NCI-H774 (cell line): ENCODE measurements around the gene PRSS21.

Experiments used
- DNase-seq: peaks from one replicate; lab custom pipeline; 2025; lab: John Stamatoyannopoulos, UW

PRSS21 gene

DNA sequence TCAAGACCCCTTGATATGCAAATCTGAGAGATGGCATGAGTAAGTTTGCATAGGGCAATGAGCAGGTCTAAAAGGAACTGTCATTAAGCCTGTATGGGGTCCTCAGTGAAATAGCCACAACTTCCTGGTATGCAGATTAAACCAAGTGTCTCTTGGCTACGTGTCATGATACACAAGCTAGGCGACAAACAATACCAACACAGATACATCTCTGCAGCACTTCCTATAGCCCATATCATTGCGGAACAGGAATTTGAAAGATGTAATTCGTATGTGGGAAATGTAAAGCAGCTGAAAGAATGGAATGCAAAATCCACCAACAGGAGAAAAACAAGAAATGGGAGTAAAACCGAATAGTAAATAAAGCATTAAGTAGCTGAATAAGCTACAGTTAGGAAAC lies 28.1 kb downstream of the PRSS21 start:
- no peak for DNase-seq

DNA sequence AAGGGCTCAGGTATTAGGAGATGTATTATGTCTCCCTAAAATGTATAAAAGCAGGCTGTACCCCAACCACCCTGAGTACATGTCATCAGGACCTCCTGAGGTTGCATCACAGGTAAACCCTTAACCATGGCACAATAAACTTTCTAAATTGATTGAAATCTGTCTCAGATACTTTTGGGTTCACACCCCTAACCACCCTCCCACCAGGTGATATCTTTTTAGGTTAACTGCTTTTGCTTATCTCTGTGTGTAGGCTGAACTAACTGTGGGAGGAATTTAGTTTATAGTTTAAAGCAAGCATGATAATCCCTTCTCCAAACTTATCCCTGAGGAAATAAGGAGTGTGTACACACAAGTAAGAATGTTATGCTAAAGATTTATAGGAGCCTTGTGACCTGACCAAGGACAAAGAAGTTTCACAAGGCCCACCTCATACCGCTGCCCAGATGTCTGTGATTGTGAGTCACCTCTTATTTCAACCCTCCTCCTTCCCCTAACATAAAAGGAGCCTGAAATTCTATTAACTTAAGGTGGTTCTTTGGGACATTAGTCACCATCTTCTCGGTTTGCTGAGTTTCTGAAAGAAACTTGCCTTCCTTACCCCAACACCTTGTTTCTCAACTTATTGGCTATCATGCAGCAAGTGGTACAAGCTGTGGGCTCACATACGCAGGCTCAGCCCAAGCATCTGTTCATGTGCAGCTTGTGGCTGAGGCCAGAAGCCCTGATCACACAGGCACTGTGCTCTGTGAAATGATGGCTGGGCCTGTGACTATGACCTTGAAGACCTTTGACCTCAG lies 29.7 kb downstream of the PRSS21 start:
- no peak for DNase-seq

DNA sequence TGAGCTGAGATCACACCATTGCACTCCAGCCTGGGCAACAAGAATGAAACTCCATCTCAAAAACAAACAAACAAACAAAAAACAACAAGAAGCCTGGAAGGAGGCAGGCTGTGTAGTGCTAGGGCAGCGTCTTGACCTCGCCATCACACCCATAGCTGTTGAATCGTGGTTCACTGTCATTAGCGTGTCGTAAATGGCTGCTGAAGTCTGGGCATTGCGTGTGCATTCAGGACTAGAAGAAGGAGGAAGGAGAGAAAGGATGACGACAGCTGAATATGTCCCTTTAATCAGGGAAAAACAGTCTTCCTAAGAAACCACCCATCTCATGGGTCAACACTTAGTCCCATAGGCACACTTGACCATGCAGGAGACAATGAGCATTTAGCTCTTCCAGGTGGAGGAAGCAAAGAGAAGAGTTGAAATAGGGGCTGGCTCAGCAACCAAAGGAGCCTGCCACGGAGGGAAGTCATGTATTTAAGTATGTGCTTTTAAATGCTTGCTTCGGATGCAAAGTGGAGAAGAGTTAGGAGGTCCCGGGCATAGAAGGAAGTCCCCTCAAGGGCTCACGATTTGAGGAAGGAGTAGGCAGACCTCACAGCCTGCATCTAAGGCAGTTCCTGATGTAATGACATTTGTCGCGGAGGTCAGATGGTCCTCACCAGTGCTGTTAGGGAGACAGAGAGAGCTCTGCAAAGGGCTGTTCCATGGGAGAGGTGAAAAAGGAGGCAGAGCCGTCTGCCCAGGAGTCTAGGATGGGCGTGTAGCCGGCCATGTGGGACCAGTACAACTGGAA lies 32.1 kb downstream of the PRSS21 start:
- DNase-seq: no peak

DNA sequence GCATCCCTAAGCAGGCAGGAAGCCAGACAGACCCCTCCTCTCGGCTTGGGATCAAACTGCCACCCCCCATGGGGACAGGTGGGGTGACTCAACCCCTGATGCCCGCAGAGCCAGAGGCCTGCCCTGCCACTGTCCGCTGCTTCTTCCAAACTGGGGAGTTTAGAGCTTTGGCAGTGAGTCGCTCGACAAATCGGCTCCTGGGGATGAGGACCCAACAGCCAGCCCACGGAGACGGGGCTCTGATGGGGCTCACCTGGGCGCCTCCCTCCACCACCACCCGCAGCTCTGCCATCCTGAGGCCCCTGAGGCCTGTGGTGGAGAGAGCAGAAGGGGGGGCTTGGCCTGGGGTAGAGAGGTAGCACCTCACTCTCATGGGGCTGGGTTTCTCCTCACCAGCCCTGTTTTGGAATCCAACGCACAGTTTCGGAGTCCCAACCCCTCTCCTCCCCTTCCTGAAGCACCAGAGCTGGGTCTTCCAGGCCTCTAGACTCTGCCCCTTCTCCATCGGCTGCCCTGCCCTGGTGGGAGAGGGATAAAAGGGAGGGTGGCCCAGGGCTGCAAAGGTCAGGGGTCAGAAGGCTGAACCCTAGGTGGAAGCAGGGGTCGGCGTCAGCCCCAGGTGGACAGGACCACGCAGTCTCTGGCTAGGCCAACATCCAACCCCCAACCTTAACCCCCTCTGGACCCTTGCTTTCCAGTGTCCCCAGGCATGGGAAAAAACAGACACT lies 35.1 kb downstream of the PRSS21 start:
- DNase-seq: no peak

DNA sequence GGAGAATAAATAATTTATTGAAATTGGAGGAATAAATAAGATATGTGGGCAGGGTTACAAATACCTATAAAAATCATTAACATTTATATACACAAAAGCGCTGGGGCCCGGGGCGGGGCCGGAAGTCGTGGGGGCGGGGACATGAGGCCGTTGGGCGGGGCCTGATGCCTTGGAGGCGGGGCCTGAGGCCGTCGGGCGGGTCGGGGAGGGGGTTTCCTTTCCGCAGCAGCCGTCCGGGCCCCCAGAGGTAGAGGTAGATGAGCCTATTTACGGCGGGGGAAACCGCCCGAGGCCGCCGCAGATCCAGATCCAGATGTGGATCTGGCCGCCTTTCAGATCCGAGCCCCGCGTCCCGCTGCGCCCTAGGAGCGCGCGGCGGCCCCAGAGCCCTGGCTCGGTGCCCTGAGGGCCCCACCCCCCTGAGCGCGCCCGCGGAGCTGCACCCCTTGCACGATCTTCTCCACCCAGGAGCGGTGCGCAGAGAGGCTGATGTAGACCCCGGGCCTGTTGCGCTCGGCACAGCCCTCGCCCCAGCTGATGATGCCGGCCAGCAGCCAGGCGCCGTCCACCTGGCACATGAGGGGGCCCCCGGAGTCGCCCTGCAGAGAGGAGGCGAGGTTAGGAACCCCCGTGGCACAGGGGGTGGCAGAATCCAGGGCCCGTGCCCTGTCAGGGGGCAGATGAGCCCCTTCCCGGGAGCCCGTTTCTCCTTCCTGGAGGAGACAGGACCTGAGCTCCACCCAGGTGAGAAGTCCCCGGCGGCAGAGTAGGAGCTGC lies 35.9 kb downstream of the PRSS21 start:
- no peak for DNase-seq

DNA sequence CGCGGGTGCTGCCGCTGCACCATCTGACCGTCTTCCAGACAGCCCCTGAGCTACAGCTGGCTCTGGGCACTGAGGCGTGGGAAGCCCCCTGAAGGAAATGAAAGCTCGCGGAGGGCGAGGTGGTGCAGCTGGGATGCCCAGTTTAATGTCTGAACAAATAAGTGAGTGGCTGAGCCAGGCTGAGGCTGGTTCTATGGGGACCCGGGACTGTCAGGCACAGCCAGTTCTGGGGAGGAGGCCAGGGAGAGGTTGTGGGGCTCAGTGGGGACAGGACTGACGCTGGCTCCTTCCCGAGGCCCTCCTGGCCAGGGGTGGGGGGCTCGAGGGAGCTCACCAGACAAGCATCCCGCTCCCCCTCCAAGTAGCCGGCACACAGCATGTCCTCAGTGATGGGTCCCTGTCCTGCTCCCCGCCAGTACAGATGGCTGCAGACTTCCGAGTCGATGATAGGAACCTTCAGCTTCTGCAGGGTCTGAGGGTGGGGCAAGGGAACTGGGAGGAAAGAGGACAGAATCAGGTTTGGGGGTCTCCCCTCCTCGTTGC lies 36.6 kb downstream of the PRSS21 start:
- no peak for DNase-seq

DNA sequence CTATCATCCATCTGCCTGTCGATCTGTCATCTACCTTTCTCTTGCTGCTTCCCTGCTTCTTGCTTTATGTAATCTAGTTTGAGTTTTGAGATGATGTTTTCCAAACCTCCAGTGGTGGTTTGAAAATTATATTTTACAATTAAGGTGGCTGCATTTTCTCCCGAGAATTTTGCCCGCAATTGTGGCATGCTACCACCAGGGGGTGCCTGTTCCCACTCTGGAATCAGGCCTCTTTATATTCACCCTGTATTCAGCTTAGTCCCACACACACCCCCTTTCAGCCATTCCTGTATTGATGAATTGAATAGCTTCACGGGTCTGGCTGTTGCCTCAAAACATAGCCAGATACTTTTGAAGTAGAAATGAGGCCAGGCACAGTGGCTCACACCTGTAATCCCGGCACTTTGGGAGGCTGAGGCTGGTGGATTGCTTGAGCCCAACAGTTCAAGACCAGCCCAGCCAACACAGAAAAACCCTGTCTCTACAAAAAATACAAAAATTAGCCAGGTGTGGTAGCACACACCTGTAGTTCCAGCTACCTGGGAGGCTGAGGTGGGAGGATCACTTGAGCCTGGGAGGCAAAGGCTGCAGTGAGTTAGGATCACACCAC lies 37.8 kb downstream of the PRSS21 start:
- DNase-seq: no peak

DNA sequence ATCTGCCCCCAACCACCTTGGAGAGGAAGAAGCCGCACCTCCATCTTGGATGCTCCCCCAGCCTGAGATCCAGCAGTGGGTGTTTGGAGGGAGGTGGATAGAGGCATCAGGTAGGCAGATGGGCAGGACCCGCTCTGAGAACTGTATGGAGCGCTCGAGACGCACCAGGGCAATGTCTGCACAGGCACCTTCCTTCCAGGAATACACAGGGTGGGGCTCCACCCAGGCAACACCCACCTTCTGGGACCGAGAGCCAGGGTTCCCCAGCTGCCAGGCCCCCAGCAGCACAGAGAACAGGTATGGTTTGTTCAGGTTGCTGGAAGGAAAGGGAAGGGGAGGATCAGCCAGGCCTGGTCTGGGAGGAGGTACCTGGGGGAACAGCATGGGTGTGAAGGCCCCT lies 38.5 kb downstream of the PRSS21 start:
- DNase-seq: no peak

DNA sequence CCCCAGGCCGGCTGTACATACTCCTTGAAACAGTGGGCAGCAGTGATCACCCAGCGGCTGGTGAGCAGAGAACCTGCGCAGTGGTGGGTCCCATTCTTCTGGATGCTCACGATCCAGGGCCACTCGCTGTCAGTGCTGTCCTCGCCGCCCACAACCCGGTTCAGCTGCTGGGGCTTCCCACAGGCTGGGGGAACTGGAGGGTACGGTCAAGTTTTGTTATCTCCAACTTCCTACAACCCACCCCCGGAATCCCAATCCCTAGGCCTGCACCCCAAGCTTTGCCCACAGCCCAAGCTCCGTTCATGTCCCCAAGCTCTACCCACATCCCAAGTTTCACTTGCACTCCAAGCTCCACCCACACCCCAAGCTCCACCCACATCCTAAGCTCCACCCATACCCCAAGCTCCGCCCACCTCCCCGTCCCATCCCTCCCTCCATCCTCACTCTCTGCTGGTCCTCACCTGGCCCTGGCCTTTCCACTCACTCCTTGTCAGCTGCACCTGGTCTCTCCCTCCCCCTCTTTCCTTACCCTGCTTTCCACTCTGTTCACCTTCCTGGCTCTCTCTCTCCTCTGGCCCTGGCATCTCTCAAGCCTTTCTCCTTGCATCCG lies 39.1 kb downstream of the PRSS21 start:
- peak; percentile 15 for DNase-seq

DNA sequence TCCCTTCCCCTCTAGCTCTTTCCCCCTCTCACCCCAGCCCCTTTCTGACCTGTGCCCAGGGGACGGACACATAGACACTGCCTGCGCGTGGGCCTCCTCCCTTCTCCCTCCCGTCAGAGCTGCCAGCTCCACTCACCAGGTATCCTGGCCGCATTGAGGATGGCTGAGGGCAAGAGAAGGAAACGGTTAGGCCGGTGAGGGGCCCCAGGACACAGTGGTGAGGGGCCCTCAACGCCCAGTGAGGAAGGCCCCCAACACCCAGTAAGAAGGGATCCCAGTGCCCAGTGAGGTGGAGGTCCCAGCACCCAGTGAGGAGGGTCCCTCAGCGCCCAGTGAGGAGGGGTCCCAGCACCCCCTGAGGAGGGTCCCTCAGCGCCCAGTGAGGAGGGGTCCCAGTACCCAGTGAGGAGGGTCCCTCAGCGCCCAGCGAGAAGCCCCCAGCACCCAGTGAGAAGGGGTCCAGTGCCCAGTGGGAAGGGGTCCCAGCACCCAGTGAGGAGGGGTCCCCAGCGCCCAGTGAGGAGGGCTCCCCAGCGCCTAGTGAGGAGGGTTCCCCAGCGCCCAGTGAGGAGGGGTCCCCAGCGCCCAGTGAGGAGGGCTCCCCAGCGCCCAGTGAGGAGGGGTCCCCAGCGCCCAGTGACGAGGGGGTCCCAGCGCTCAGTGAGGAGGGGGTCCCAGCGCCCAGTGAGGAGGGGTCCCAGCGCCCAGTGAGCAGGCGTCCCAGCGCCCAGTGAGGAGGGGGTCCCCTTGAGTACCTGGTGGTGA lies 39.8 kb downstream of the PRSS21 start:
- no peak for DNase-seq

DNA sequence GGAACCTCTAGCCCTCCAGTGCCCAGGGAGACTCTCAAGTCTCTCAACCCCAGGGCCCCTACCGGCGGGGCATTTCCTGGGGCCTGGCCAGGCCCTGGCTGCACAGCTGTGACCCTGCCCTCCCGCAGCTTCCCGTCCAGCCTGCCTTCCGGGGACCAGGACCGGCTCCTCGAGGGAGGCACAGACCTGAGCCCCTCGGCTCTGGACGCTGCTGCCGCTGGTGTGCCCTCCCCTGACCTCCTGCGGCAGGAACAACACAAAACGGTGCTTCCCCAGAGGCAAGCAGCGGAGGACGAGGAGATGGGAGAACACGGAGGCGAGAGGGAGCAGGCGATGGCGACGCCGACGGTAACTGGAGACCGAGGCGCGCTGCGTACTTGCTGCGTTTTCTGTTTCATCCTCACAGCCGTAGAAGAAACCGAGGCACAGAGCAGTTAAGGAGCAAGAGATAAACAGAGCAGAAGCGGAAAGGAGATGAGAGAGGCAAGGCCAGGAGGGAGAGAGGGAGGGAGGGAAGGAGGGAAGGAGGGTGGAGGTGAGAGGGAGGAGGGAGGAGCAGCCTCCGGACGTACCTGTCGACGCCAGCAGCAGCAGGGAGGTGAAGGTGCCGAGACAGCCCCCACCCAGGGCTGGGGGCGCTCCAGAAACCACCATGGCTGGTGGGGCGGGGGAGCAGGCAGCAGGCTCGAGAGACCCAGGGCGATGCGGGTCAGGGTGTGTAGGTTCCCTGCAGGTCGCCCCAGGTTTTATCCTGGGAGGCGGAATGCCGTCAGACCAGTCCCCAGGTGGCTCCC lies 40.6 kb downstream of the PRSS21 start, which contains the start of gene PRSS22:
Gene PRSS22 (minus strand): TSS at position 720 of the 794 bp plus-strand sequence. CDS start 66 bp downstream, at position 654.
- no peak for DNase-seq

DNA sequence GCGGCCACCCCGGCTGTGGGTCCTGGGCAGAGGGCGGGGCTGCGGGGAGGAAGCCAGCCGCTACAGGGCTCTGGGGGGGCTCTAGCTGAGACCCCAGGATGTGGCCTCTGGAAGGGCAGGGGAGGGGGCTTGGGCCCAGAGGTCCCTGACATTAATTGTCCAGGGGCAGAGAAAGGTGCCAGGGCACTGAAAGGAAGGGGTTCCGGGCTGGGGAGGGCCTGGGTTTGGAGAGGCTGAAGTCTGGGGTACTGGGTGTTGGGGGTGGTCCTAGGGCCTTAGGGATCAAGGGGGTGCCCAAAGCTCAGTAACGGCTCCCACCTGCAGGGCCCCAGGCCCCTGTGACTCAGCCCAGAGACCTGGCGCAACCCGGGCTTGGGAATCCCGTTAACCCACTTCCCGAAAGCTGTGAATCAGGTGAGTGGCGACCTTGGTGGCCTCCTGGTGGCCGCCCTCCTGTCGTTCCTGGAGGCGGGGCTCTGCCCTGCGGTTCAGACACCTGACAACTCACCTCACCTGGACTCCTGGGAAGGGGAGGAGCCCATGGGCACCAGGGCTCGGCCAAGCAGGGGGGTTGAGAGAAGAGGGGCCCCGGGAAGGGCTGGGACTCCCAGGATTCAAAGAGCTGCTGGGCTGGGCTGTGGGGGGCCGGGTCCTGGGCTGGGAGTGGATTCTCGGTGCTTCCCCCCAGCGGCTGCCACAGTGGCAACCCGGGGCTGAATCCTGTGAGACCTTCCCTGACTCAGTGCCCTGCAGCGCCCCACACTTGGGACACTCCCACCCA lies 41.4 kb downstream of the PRSS21 start:
- DNase-seq: peak; percentile 5

DNA sequence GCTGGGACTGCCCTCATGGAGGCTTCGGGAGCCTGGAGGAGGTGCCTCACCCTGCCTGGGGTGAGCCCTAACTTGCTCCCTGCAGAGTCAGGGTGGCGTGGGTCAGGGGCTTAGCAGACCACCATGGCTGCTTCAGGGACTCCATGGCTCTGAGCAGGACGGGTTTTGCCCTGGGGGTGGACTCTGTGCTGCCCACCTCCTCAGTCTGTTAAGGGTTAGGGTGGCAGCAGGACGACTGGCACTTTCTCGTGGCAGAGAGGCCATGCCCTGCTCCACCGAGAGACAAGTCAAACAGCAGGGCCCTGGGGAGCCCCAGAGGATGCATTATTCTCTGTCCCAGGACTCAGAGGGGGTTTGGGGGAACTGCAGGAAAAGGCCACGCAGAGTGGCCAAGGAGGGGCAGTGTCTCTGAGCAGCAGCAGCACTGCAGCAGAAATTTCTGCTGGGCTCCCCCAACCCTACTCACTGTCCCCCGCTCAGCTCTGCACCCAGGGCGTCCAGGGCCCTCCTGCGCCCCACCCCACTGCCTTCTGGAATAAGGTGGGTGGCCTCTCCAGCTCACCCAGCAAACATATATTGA lies 42.7 kb downstream of the PRSS21 start:
- DNase-seq: no peak

DNA sequence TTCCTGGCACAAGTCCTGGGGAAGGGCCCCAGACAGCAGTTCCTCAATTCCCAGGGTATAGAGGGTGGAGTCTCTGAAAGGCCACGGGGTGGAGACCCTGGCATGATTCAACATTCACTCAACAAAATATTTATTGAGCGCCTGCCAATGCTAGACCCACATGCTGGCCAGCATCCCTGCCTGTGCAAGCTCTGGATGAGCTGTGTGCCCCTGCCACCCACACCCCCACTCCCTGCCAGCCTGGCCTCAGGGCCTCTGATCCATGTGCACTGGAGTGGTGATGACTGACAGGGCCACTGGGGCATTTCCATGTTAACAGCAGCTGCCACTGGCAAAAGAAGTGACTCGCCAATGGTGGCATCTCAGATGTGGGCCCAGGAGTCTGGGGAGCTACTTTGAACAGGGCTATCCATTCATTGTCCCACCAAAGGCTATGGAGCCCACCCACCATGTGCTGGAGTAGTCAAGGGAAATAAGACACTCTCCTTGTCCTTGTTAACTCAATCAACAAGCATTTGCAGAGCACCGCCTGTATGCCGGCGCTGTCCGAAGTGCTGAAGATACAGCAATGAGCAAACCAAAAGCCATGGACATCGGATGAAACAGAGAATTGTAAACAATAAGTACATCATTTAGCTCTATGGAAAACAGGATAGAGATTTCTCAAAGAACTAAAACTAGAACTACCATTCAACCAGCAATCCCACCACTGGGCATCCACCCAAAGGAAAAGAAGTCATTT lies 44.0 kb downstream of the PRSS21 start:
- no peak for DNase-seq

DNA sequence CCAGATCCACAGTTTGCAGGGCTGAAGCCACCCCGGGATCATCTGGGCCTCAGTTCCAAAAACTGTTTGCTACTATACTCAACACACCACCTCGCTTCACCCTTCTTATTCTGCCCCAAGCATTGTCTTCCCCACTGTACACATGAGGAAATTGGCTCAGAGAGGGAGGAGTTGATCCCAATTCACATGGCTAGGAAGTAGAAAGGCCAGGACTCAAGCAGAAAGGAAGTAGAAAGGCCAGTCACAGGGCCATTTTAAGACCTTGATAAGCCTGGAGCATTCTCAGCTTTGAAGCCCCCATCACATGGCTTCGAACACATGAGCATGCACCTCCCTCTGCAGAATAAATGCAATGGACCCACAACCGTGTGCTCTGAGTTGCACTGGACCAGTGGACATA lies 48.6 kb downstream of the PRSS21 start:
- DNase-seq: no peak

DNA sequence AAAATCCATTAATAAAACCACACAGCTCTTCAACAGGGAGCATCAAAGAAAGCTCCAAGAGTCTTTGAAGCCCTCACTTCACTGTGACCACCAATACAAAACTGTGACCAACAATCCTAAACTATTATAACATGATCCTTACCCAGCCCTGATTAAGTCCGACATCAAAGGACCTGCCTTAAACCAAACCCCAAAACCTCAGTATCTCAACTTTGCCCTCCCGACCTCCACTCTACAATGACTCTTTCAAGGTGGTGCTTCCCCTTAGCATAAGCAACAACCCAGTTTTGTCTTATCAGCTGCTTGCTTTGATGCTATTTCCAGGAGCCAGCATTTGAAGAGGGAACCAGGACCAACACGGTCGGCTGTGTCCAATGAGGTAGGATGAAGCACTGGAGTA lies 49.4 kb downstream of the PRSS21 start:
- DNase-seq: no peak

DNA sequence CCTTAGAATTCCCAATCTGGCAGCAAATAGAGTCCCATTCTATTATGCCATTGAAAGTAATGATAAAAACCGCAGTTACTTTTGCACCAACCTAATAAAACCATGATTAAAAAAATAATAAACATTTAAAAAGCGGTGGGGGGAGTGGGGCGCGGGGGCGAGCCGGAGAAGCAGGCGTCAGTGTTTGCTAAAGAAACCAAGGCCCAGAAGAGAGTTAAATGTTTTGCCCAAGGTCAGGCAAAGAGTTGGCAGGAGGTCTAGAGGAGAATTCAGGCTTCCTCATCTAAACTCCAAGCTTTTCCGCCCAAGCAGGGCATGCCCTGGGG lies 50.6 kb downstream of the PRSS21 start:
- no peak for DNase-seq
